Thymus (tissue), 11 donors: ENCODE results near the gene ITPKB. TPM values are rescaled to one million over a fixed set of nuclear protein-coding genes. Genes with fewer than 3 reads are reported as not detected.

ENCODE experiments used
- DNase-seq, 9 donors: peaks; one replicate each; pipeline ENCODE4 v3.0.0-alpha.2; 2013; ENCODE audit warnings: low spot score in 9 of 9, low read depth in 6 of 9, missing footprints in 1 of 9
- H3K27ac ChIP-seq, 2 donors: one replicate each; pipeline ENCODE4 v1.5.1; 2013; ENCODE audit warnings: control low read depth in 1 of 2, low read depth in 1 of 2, low read length in 1 of 2, mild to moderate bottlenecking in 1 of 2, moderate library complexity in 1 of 2
- H3K27me3 ChIP-seq, 2 donors: one replicate each; pipeline ENCODE4 v1.5.1; 2013; ENCODE audit warnings: low read length in 1 of 2; ENCODE audit not compliant: control insufficient read depth in 2 of 2, insufficient read depth in 1 of 2
- H3K36me3 ChIP-seq, 2 donors: one replicate each; pipeline ENCODE4 v1.5.1; 2013; ENCODE audit warnings: low read length in 1 of 2, mild to moderate bottlenecking in 1 of 2, moderate library complexity in 1 of 2; ENCODE audit not compliant: control insufficient read depth in 2 of 2, insufficient read depth in 2 of 2
- H3K4me1 ChIP-seq, 2 donors: one replicate each; pipeline ENCODE4 v1.5.1; 2013; ENCODE audit warnings: low read length in 2 of 2; ENCODE audit not compliant: control insufficient read depth in 2 of 2, insufficient read depth in 2 of 2
- H3K4me3 ChIP-seq, 2 donors: one replicate each; pipeline ENCODE4 v1.5.1; 2013; ENCODE audit warnings: low read length in 2 of 2, control low read depth in 1 of 2, mild to moderate bottlenecking in 1 of 2
- H3K9me3 ChIP-seq, 2 donors: one replicate each; pipeline ENCODE4 v1.5.1; 2013; ENCODE audit warnings: low read length in 1 of 2, mild to moderate bottlenecking in 1 of 2; ENCODE audit not compliant: control insufficient read depth in 2 of 2, insufficient read depth in 1 of 2
- WGBS: extraction: QIAGEN DNeasy Blood & Tissue Kit; methylation state at CpG from one replicate; pipeline ENCODE4 v1.1.7; 2013; 5-methylcytosine and 5-hydroxymethylcytosine counted together
- polyA plus RNA-seq: library from polyadenylated mRNA; stranded (reverse); fragments of 200-250 nt; gene quantifications from one replicate; pipeline ENCODE4 v1.2.3, GENCODE V29; 2013
- total RNA-seq: library from RNA; stranded (reverse); fragments of 120-200 nt; gene quantifications from one replicate; pipeline ENCODE4 v1.2.4, GENCODE V29; 2013
- donor health status: healthy.

ITPKB gene
- total and polyA plus RNA-seq, 2 donors: 22.7 to 32.0 TPM

GRCh38 chr1:226658546-226659125 lies 80.4 kb downstream of the ITPKB start:
- Histone ChIP-seq H3K4me1 (peaks cover 12 to 82% of the 10 kb centered on the region in 2 donors), H3K27me3 (no peaks in the 10 kb centered on the region), H3K36me3 (peaks cover 9 to 44% of the 10 kb centered on the region in 2 donors), H3K4me3 (no peak overlapping the region), H3K9me3 (peaks cover 0 to 3% of the 10 kb centered on the region in 2 donors), H3K27ac (peak overlapping the region; percentile 64 to 86)
- WGBS: 93% methylated on average over 22 of the region's 22 CpGs
- DNase-seq: no peak

- WGBS: 86% methylated on average over 10 of the region's 10 CpGs
- peak overlapping the region; percentile 77 to 86 for H3K27ac ChIP-seq
- peaks cover 0 to 3% of the 10 kb centered on the region in 2 donors for H3K9me3 ChIP-seq
- peaks cover 6 to 84% of the 10 kb centered on the region in 2 donors for H3K4me1 ChIP-seq
- DNase-seq: peak in 1 of 9 donors; percentile 45
- no peaks in the 10 kb centered on the region for H3K27me3 ChIP-seq
- H3K36me3 ChIP-seq: peaks cover 9 to 44% of the 10 kb centered on the region in 2 donors
- H3K4me3 ChIP-seq: no peak overlapping the region
Measured at GRCh38 chr1:226657895-226658545, 81.1 kb downstream of the ITPKB start.

GRCh38 chr1:226656601-226657277 lies 82.3 kb downstream of the ITPKB start:
- Histone ChIP-seq H3K4me3 (peak overlapping the region in 1 of 2 donors; percentile 5), H3K9me3 (peaks cover 0 to 3% of the 10 kb centered on the region in 2 donors), H3K27ac (peak overlapping the region; percentile 72 to 86), H3K36me3 (peaks cover 4 to 40% of the 10 kb centered on the region in 2 donors), H3K27me3 (no peaks in the 10 kb centered on the region), H3K4me1 (peaks cover 0 to 80% of the 10 kb centered on the region in 2 donors)
- peak in 3 of 9 donors; percentile 59 to 80 (median 63) for DNase-seq
- WGBS: 27% methylated on average over 12 of the region's 12 CpGs

- Histone ChIP-seq H3K4me1 (peaks cover 0 to 77% of the 10 kb centered on the region in 2 donors), H3K36me3 (peaks cover 3 to 36% of the 10 kb centered on the region in 2 donors), H3K9me3 (peaks cover 0 to 3% of the 10 kb centered on the region in 2 donors), H3K27me3 (no peaks in the 10 kb centered on the region), H3K27ac (peak overlapping the region; percentile 72 to 86), H3K4me3 (no peak overlapping the region)
- DNase-seq: peak in 1 of 9 donors; percentile 55
- whole genome bisulfite sequencing: 4% methylated on average over 4 of the region's 4 CpGs
Measured at GRCh38 chr1:226656201-226656600, 82.9 kb downstream of the ITPKB start.

- Histone ChIP-seq H3K4me3 (no peak overlapping the region), H3K27ac (peak overlapping the region; percentile 72 to 86)
- WGBS: 78% methylated on average over 12 of the region's 12 CpGs
Measured at GRCh38 chr1:226655251-226656163, 83.6 kb downstream of the ITPKB start.

GRCh38 chr1:226654668-226655055 lies 84.4 kb downstream of the ITPKB start:
- DNase-seq: no peak
- WGBS: 71% methylated on average over 8 of the region's 8 CpGs
- Histone ChIP-seq H3K9me3 (peaks cover 0 to 3% of the 10 kb centered on the region in 2 donors), H3K27me3 (no peaks in the 10 kb centered on the region), H3K4me1 (peaks cover 2 to 64% of the 10 kb centered on the region in 2 donors), H3K36me3 (peaks cover 3 to 41% of the 10 kb centered on the region in 2 donors), H3K4me3 (peak overlapping the region; percentile 7 to 25), H3K27ac (peak overlapping the region; percentile 72 to 86)

More at GRCh38 chr1:226655251-226656163, 83.6 kb downstream of the ITPKB start:
- DNase-seq: peak in 1 of 9 donors; percentile 45
- peaks cover 0 to 71% of the 10 kb centered on the region in 2 donors for H3K4me1 ChIP-seq
- H3K9me3 ChIP-seq: peaks cover 0 to 3% of the 10 kb centered on the region in 2 donors
- no peaks in the 10 kb centered on the region for H3K27me3 ChIP-seq
- peaks cover 4 to 37% of the 10 kb centered on the region in 2 donors for H3K36me3 ChIP-seq

- WGBS: 17% methylated on average over 8 of the region's 8 CpGs
- no peaks in the 10 kb centered on the region for H3K27me3 ChIP-seq
- DNase-seq: peak in 1 of 9 donors; percentile 68
- H3K27ac ChIP-seq: peak overlapping the region; percentile 72 to 86
- peaks cover 6 to 40% of the 10 kb centered on the region in 2 donors for H3K36me3 ChIP-seq
- peaks cover 0 to 3% of the 10 kb centered on the region in 2 donors for H3K9me3 ChIP-seq
- H3K4me3 ChIP-seq: peak overlapping the region; percentile 7 to 25
- H3K4me1 ChIP-seq: peaks cover 2 to 59% of the 10 kb centered on the region in 2 donors
Measured at GRCh38 chr1:226654046-226654667, 84.9 kb downstream of the ITPKB start.

- no peaks in the 10 kb centered on the region for H3K9me3 ChIP-seq
- peak overlapping the region; percentile 72 to 86 for H3K27ac ChIP-seq
- peaks cover 13 to 45% of the 10 kb centered on the region in 2 donors for H3K36me3 ChIP-seq
- peak in 7 of 9 donors; percentile 58 to 91 (median 77) for DNase-seq
- WGBS: 24% methylated on average over 11 of the region's 11 CpGs
- H3K4me1 ChIP-seq: peaks cover 2 to 52% of the 10 kb centered on the region in 2 donors
- H3K4me3 ChIP-seq: peak overlapping the region; percentile 4 to 25
- H3K27me3 ChIP-seq: no peaks in the 10 kb centered on the region
Measured at GRCh38 chr1:226653311-226653921, 85.7 kb downstream of the ITPKB start.
